ENCODE results near the gene RAET1E. TPM values are rescaled to one million over a fixed set of nuclear protein-coding genes. Genes with fewer than 3 reads are reported as not detected.

RAET1E gene
- total and polyA plus RNA-seq, 2 donors (not counting 1 experiment from before 2014, with no cell fraction given), result not detected

DNA sequence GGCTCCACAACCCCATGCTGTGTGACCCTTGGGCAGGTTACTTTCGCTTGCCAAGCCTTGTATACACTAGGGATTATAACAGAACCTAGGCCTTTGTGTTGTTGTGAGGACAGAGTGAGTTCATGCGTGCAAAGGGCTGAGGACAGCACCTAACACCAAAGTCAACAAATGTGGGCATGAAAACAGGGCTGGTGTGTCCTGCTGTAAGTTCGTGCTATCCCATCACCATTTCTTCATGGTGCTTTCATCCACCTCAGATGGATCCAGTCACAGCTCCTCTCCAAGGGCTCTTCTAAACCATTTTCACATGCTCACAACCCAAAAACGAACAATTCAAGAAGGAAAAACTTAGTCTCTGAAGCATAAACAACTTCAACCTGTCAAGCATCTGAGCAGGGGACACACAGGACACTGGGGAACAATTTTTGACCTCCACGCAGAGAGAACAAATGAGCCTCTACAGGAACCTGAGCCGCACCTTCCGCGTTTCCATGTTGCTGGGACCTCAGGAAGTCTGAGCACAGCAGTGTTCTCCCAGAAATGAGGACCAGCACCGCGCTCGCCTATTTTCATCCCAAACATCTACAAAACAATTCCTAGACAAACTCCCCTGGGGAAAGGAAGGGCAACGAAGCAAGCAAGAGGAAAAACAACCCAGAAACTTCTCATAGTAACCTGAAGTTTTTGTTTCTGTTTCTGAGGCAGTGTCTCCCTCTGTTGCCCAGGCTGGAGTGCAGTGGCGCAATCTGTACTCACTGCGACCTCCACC lies 36.9 kb downstream of the RAET1E start:
- H3K4me1 Mint-ChIP-seq, result peaks cover 12% of the 10 kb centered on the region
- POLR2A ChIA-PET, result no interaction called here
- CTCF ChIA-PET, result interaction anchor here (0.7 kb wide), 1 partner anchor 491 kb away, joined by 3 read pairs; no protein-coding TSS in a partner anchor

DNA sequence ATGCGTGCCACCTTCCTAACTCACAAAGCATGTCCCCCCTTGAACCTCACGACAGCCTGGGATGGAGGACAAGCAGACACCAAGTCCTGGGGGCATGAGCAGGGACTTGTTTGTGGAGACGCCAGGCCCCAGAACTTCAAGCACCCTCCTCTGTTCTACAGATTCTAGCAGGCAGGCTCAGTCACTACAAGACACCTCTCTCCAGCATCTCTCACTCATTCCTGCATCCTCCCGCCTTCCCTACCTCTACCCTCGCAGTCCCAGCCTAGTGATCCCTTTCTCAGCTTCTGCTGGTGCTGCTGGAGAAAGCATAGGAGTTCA lies 37.4 kb downstream of the RAET1E start:
- Histone ChIP-seq H3K4me1 (ENCODE audit: control insufficient read depth in 2 of 2, insufficient read depth in 2 of 2, low read length in 2 of 2) (peaks cover 13 to 14% of the 10 kb centered on the region in 2 donors), H4K20me1 (ENCODE audit: control insufficient read depth, insufficient read depth, low read length, poor library complexity, severe bottlenecking) (no peaks in the 10 kb centered on the region), H3K79me2 (ENCODE audit: control insufficient read depth, insufficient read depth, low read length) (no peaks in the 10 kb centered on the region), H3K27ac (ENCODE audit: low read length in 2 of 2) (no peak overlapping the region), H3K27me3 (replicated peaks in 1 of 4; ENCODE audit: control extremely low read depth in 1 of 4, control insufficient read depth in 3 of 4, insufficient read depth in 4 of 4, low read length in 3 of 4) (peaks cover 2 to 32% (median 20%) of the 10 kb centered on the region in 4 experiments), H3K9ac (ENCODE audit: low read length) (no peak overlapping the region), H2AFZ (ENCODE audit: insufficient read depth, low read depth, low read length, poor library complexity, severe bottlenecking) (no peak overlapping the region), H3K4me2 (replicated peaks; ENCODE audit: low read depth, low read length, poor library complexity, severe bottlenecking) (no peak overlapping the region), H3K36me3 (replicated peaks in 1 of 2; ENCODE audit: control extremely low read depth in 1 of 2, control insufficient read depth in 1 of 2, extremely low read depth in 1 of 2, insufficient read depth in 2 of 2, low read length in 1 of 2) (no peaks in the 10 kb centered on the region), H3K9me3 (ENCODE audit: control extremely low read depth in 1 of 3, control insufficient read depth in 2 of 3, insufficient read depth in 1 of 3, low read length in 2 of 3) (peaks cover 0 to 6% (median 0%) of the 10 kb centered on the region in 3 donors), H3K4me3 (ENCODE audit: control extremely low read depth in 1 of 5, extremely low read depth in 1 of 5, insufficient read depth in 1 of 5, low read depth in 2 of 5, low read length in 4 of 5) (no peak overlapping the region)
- Mint-ChIP-seq H3K27ac (no peak overlapping the region), H3K9me3 (ENCODE audit: insufficient read depth) (no peaks in the 10 kb centered on the region), H3K27me3 (peaks cover 32% of the 10 kb centered on the region), H3K4me1 (peaks cover 12% of the 10 kb centered on the region), H3K4me3 (no peak overlapping the region)
- CTCF ChIA-PET, result interaction anchor here (0.7 kb wide), 1 partner anchor 490 kb away, joined by 3 read pairs; no protein-coding TSS in a partner anchor
- POLR2A ChIA-PET, result no interaction called here
- 94% methylated on average over 5 of the region's 5 CpGs for WGBS (ENCODE audit: insufficient coverage)
- DNase-seq, result no peak
- no peak for ATAC-seq (ENCODE audit: low read depth)
- no peak for TF ChIP-seq EZH2 (IDR thresholded peaks at IDR 0.05; ENCODE audit: borderline replicate concordance, insufficient read depth, low read depth, low read length, poor library complexity, severe bottlenecking)
- TF ChIP-seq, protein P1, sequence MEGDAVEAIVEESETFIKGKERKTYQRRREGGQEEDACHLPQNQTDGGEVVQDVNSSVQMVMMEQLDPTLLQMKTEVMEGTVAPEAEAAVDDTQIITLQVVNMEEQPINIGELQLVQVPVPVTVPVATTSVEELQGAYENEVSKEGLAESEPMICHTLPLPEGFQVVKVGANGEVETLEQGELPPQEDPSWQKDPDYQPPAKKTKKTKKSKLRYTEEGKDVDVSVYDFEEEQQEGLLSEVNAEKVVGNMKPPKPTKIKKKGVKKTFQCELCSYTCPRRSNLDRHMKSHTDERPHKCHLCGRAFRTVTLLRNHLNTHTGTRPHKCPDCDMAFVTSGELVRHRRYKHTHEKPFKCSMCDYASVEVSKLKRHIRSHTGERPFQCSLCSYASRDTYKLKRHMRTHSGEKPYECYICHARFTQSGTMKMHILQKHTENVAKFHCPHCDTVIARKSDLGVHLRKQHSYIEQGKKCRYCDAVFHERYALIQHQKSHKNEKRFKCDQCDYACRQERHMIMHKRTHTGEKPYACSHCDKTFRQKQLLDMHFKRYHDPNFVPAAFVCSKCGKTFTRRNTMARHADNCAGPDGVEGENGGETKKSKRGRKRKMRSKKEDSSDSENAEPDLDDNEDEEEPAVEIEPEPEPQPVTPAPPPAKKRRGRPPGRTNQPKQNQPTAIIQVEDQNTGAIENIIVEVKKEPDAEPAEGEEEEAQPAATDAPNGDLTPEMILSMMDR (IDR thresholded peaks at IDR 0.05), result no peak
- intact Hi-C loops (cut with micrococcal nuclease), result loop anchor here (5.0 kb wide), 1 partner anchor 113 kb away; the partner anchor contains the start of genes NUP43 and PCMT1

More for the DNA sequence above, 36.9 kb downstream of the RAET1E start:
- H3K4me3 Mint-ChIP-seq, result no peak overlapping the region
- Histone ChIP-seq H3K27ac (ENCODE audit: low read length in 2 of 2) (no peak overlapping the region), H3K4me3 (ENCODE audit: control extremely low read depth in 1 of 5, extremely low read depth in 1 of 5, insufficient read depth in 1 of 5, low read depth in 2 of 5, low read length in 4 of 5) (no peak overlapping the region), H3K4me1 (ENCODE audit: control insufficient read depth in 2 of 2, insufficient read depth in 2 of 2, low read length in 2 of 2) (peaks cover 13 to 14% of the 10 kb centered on the region in 2 donors), H3K79me2 (ENCODE audit: control insufficient read depth, insufficient read depth, low read length) (no peaks in the 10 kb centered on the region), H3K4me2 (replicated peaks; ENCODE audit: low read depth, low read length, poor library complexity, severe bottlenecking) (no peak overlapping the region), H3K9ac (ENCODE audit: low read length) (no peak overlapping the region), H3K9me3 (ENCODE audit: control extremely low read depth in 1 of 3, control insufficient read depth in 2 of 3, insufficient read depth in 1 of 3, low read length in 2 of 3) (peaks cover 0 to 6% (median 0%) of the 10 kb centered on the region in 3 donors), H4K20me1 (ENCODE audit: control insufficient read depth, insufficient read depth, low read length, poor library complexity, severe bottlenecking) (no peaks in the 10 kb centered on the region), H3K36me3 (replicated peaks in 1 of 2; ENCODE audit: control extremely low read depth in 1 of 2, control insufficient read depth in 1 of 2, extremely low read depth in 1 of 2, insufficient read depth in 2 of 2, low read length in 1 of 2) (no peaks in the 10 kb centered on the region), H3K27me3 (replicated peaks in 1 of 4; ENCODE audit: control extremely low read depth in 1 of 4, control insufficient read depth in 3 of 4, insufficient read depth in 4 of 4, low read length in 3 of 4) (peaks cover 2 to 32% (median 20%) of the 10 kb centered on the region in 4 experiments), H2AFZ (ENCODE audit: insufficient read depth, low read depth, low read length, poor library complexity, severe bottlenecking) (no peak overlapping the region)
- ATAC-seq (ENCODE audit: low read depth) (no peak), DNase-seq (no peak)
- WGBS (ENCODE audit: insufficient coverage), result 97% methylated on average over 8 of the region's 14 CpGs
- H3K9me3 Mint-ChIP-seq (ENCODE audit: insufficient read depth), result no peaks in the 10 kb centered on the region
- H3K27me3 Mint-ChIP-seq, result peaks cover 32% of the 10 kb centered on the region
- TF ChIP-seq EZH2 (IDR thresholded peaks at IDR 0.05; ENCODE audit: borderline replicate concordance, insufficient read depth, low read depth, low read length, poor library complexity, severe bottlenecking), result no peak
- TF ChIP-seq, protein P1 (IDR thresholded peaks at IDR 0.05), result no peak
- intact Hi-C loops (cut with micrococcal nuclease), result loop anchor here (5.0 kb wide), 1 partner anchor 114 kb away; the partner anchor contains the start of genes NUP43 and PCMT1
- H3K27ac Mint-ChIP-seq, result no peak overlapping the region

Measured in B cell (primary cell).